Esophagus squamous epithelium (tissue), 4 donors: ENCODE data around the gene NCEH1.
"Not testable (repeated sequence)": the region's sequence is repeated elsewhere in the genome, so short reads cannot be mapped to it uniquely, and the experiment has no call there.

Experiments
- CTCF ChIP-seq, 6 experiments: fragments of 450-650 bp in 4 of 6; fragments of 200-600 bp in 2 of 6; sonication (generic) in 2 of 6; IDR thresholded peaks; one replicate each; pipeline ENCODE4 v1.5.1; 2016 to 2019; ENCODE audit warnings: antibody characterized with exemption in 6 of 6, mild to moderate bottlenecking in 4 of 6, moderate library complexity in 4 of 6
- POLR2A ChIP-seq, 4 donors: fragments of 450-650 bp; IDR thresholded peaks; one replicate each; pipeline ENCODE4 v1.6.1; 2017; ENCODE audit warnings: antibody characterized with exemption in 4 of 4, mild to moderate bottlenecking in 4 of 4, moderate library complexity in 3 of 4

- TF ChIP-seq CTCF, POLR2A (IDR thresholded peaks at IDR 0.05): not testable (repeated sequence)
Observed at GRCh38 chr3:172594900-172595663, 115.8 kb downstream of the NCEH1 start.
